NCI-H1092 treated with DMSO at 0.1 percent for 48 hours (cell line): ENCODE measurements around the gene TRIM67.

Experiments
- DNase-seq: peaks from one replicate; lab custom pipeline; 2025; lab: John Stamatoyannopoulos, UW

The TRIM67 gene

DNA sequence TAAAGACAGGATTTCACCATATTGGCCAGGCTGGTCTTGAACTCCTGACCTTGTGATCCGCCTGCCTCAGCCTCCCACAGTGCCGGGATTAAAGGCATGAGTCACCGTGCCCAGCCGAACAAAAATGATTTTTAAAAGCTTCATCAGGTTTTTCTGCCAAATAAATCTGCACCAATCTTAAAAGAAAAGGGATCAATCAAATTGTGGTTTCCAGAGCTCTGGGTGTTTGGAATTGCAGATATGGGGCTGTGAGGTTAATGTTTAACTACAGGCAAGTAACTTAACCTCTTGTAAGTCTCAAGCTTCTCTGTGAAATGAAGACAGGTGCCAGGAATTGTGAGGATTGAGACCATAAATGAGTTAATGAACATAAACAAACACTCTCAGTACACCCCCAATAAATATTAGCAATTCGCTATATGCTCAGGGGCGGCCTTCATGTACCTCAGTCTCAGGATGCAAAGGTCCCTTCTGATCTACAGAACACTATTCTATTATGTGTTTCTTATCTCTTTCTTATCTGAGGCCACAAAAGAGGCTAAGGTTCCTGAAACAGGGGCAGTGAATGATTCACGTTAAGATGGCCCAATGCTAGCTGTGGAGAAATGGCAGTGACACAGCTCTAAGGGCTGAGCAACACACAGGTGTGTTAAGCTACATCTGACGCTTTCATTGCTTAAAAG lies 72.0 kb downstream of the TRIM67 start:
- no peak for DNase-seq

- no peak for DNase-seq
Measured at GRCh38 chr1:231234506-231234905, 72.6 kb downstream of the TRIM67 start.

DNA sequence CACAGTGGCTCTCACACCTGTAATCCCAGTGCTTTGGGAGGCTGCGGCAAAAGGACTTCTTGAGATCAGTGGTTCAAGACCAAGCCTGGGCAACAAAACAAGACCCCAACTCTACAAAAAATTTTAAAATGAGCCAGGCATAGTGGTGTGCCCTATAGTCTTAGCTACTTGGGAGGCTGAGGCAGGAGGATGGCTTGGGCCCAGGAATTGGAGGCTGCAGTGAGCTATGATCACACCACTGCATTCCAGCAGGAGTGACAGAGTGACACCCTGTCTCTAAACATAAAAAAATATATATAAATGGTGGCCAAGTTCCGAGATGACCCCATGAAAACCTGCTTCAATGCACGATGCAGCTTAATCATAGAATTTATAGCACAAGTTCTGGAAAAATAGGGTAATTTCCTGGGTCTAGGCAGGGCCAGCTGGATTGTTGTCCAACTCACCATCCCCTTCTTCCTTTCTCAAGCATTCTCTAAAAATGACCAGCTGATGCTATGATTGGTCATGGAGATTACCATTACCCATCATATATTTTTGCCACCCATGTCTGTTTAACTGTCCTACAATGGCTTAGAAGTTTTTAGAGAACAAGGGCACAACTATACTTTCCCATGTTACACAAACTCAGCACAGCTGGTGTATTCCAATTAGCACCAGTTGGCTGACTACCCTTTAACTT lies 73.8 kb downstream of the TRIM67 start:
- no peak for DNase-seq

GRCh38 chr1:231236208-231236591 lies 74.3 kb downstream of the TRIM67 start:
- DNase-seq: no peak

GRCh38 chr1:231236938-231237337 lies 75.1 kb downstream of the TRIM67 start:
- DNase-seq: no peak

GRCh38 chr1:231238298-231238697 lies 76.4 kb downstream of the TRIM67 start:
- no peak for DNase-seq

GRCh38 chr1:231240531-231240882 lies 78.6 kb downstream of the TRIM67 start:
- DNase-seq: peak; percentile 43

DNA sequence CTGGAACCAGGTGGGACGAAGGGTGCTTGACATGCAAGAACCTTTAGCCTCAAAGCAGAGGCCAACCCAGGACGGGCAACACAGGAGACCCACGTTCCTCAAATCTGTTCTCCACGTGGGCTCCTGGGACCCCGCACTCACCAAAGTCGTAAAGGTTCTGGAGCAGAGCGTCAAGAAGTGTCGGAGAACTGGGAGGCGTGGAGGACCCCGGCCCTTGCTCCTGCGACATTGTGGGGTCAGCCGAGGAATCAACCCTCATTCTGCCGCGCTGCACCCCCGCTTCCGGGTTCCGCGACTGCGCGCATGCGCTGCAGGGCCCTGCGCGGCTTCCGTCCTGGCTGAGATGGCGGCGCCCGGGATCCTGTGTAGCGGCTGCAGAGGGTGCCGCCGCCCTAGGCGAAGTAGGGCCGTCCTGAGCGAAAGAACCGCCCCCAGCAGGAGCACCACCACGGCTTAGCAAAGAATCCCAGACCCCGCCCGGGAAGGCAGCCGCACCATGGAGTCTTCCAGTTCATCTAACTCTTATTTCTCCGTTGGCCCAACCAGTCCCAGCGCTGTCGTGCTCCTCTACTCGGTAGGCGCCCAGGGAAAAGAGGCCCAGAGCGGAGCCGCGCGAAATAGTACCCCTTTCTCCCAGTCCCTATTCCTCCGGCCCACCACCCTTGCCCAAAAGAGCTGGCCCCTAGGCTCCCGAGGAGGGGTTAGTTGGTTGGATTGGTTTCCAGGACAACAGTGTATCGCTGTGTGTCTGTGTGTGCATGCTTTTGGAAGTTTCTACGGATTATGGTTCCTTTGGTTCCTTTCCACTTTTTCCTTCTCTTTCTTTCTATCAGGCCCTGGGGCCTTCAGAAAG lies 79.3 kb downstream of the TRIM67 start, which contains the start of gene GNPAT:
Gene GNPAT (plus strand): TSS at position 330 of the 853 bp plus-strand sequence. CDS start 167 bp downstream, at position 497.
- peak; percentile 80 for DNase-seq

- DNase-seq: peak; percentile 52
Measured at GRCh38 chr1:231241750-231242149, 79.9 kb downstream of the TRIM67 start.

GRCh38 chr1:231242516-231243198 lies 80.8 kb downstream of the TRIM67 start:
- no peak for DNase-seq

GRCh38 chr1:231248778-231249177 lies 86.9 kb downstream of the TRIM67 start:
- no peak for DNase-seq

DNA sequence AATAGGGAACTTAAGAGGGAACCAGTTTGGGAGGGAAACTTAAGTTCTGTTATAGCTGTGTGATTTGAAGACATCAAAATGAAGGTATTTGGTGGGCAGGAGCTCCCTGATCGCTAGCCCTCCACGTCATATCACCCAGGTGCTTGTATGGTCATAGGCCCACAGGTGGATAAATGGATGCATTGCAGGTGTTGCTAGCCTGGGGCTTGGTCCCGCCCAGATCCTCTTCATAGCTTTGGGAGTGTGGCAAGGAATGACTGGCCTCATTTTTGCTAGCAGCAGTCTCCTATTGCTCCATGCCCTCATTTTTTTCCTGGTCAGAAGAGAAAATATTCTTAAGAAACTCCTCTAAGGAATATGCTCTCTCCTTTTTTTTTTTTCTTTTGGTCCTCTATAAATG lies 90.5 kb downstream of the TRIM67 start:
- DNase-seq: no peak

- no peak for DNase-seq
Measured at GRCh38 chr1:231260351-231260750, 98.5 kb downstream of the TRIM67 start.

GRCh38 chr1:231264642-231265041 lies 102.8 kb downstream of the TRIM67 start:
- no peak for DNase-seq

DNA sequence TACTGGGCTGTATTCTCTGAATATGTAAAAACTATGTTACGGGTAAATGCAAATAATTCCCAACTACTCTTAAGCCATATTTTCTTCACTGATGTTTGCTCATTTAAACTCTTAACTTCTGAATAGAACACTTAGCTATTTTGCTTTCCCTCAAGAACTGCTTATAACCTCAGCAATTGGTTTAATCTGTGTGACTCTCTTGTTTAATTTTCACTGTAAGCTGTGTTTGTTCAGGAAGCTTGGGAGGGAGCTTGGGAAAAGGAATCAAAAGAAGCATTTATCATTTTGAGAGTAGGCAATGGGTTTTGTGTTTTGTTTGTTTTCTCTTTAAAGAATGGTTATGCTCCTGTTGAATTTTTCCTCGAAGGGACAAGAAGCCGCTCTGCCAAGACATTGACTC lies 103.5 kb downstream of the TRIM67 start:
- DNase-seq: no peak

DNA sequence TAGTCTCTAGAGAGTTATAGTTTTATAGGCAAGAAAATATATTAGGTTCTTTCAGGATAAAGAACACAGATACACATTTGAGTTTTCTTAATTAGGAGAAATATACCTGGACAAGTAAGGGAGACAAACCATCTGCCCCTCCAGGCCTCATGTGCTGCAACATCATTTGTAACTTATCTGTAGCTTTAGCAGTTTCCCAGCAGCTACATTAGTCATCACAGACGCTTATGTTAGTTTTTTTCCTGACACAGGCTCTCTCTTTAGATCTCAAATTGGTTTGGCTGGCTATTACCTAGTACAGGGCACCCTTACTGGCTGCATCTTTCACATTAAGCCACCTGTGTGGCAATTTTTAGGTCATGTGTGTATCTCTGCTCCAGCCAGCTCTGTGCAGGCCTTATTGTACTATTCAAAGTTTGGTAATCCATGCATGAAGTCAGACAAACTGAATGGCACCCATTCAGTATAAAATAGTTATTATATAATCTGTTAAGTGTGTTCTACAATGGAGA lies 105.0 kb downstream of the TRIM67 start:
- DNase-seq: no peak
